CD4-positive, CD25-positive, alpha-beta regulatory T cell (primary cell): ENCODE data around the gene OR4K5. TPM values are rescaled to one million over a fixed set of nuclear protein-coding genes. Genes with fewer than 3 reads are reported as not detected.

Experiments used
- ATAC-seq, 2 donors: fragments of 150-1000 bp; cut with Tn5 transposase; one replicate each; pipeline ENCODE4 v1.10.0; 2021; ENCODE audit warnings: low read depth in 2 of 2, moderate number of reproducible peaks in 2 of 2, moderate library complexity in 1 of 2
- DNase-seq, 3 donors: peaks; one replicate each; pipeline versions ENCODE4 v3.0.0 to v3.0.0-alpha.2; 2012 to 2022; ENCODE audit warnings: mixed read lengths in 1 of 3
- H3K27ac ChIP-seq: one replicate; pipeline ENCODE4 v1.7.0; 2013; ENCODE audit warnings: mild to moderate bottlenecking, low read length; ENCODE audit not compliant: insufficient read depth, poor library complexity, severe bottlenecking
- H3K27me3 ChIP-seq: one replicate; pipeline ENCODE4 v1.7.0; 2013; ENCODE audit warnings: low read length; ENCODE audit not compliant: control insufficient read depth, insufficient read depth
- H3K36me3 ChIP-seq: one replicate; pipeline ENCODE4 v1.7.0; 2013; ENCODE audit warnings: mild to moderate bottlenecking, low read length, moderate library complexity; ENCODE audit not compliant: control insufficient read depth, insufficient read depth
- H3K4me1 ChIP-seq: 2 replicates; pipeline ENCODE4 v1.7.0; 2013; ENCODE audit warnings: mild to moderate bottlenecking, low read length; ENCODE audit not compliant: insufficient read depth, control insufficient read depth, poor library complexity, severe bottlenecking
- H3K4me3 ChIP-seq: one replicate; pipeline ENCODE4 v1.7.0; 2013; ENCODE audit warnings: low read depth, mild to moderate bottlenecking, low read length, moderate library complexity
- H3K9me3 ChIP-seq, 2 experiments: 1 replicate in 1 of 2; 2 replicates in 1 of 2; pipeline ENCODE4 v1.7.0; 2013; ENCODE audit warnings: low read length in 2 of 2, mild to moderate bottlenecking in 1 of 2, moderate library complexity in 1 of 2; ENCODE audit not compliant: control insufficient read depth in 2 of 2
- H3K27ac Mint-ChIP-seq, 3 donors: one replicate each; pipeline ENCODE4 v1.8.0; 2020 to 2022; ENCODE audit warnings: mild to moderate bottlenecking in 3 of 3, mixed read lengths in 3 of 3, moderate library complexity in 2 of 3
- H3K27me3 Mint-ChIP-seq: one replicate; pipeline ENCODE4 v1.8.0; 2022; ENCODE audit warnings: mild to moderate bottlenecking, mixed read lengths
- H3K36me3 Mint-ChIP-seq: one replicate; pipeline ENCODE4 v1.8.0; 2020; ENCODE audit warnings: mixed read lengths
- H3K4me1 Mint-ChIP-seq, 4 donors: one replicate each; pipeline ENCODE4 v1.8.0; 2020 to 2022; ENCODE audit warnings: mixed read lengths in 4 of 4, mild to moderate bottlenecking in 1 of 4
- H3K4me3 Mint-ChIP-seq, 4 donors: one replicate each; pipeline ENCODE4 v1.8.0; 2020 to 2022; ENCODE audit warnings: mild to moderate bottlenecking in 4 of 4, mixed read lengths in 4 of 4, moderate library complexity in 3 of 4
- H3K9me3 Mint-ChIP-seq, 7 donors: one replicate each; pipeline ENCODE4 v1.8.0; 2020 to 2022; ENCODE audit warnings: mixed read lengths in 7 of 7, mild to moderate bottlenecking in 3 of 7, moderate library complexity in 2 of 7
- polyA plus RNA-seq, 4 donors: library from polyadenylated mRNA; unstranded; fragments of 300-500 nt; fragmentation: Illumina TruSeq; gene quantifications; one replicate each; pipeline ENCODE4 v1.2.3, GENCODE V29; 2021
- total RNA-seq: library from RNA; stranded (reverse); gene quantifications from one replicate; pipeline ENCODE4 v1.2.3, GENCODE V29; 2022

The OR4K5 gene
- total and polyA plus RNA-seq, 5 donors from 2014 or later: not detected

DNA sequence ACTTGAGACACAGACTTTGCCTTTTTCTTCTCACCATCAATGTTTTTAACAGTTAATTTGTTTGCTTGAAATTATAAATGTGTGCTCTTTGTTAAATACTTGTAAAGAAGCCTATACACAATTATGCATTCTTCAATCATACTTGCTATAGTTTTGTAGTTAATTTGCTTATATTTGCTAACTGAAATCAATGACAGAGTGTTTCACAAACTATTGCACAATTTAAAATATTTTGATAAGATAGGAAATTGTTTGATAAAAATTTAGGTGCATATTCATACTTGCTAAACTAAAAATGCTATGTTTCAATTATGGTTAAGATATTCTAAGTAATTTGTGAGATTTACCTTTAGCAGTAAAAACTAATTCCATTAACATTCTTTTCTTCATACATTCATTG lies 13.7 kb upstream of the OR4K5 start:
- Histone ChIP-seq H3K9me3 (no peaks in the 10 kb centered on the region), H3K27ac (no peak overlapping the region), H3K4me3 (no peak overlapping the region), H3K36me3 (no peaks in the 10 kb centered on the region), H3K27me3 (no peaks in the 10 kb centered on the region), H3K4me1 (no peaks in the 10 kb centered on the region)
- no peaks in the 10 kb centered on the region for H3K36me3 Mint-ChIP-seq
- ATAC-seq (no peak), DNase-seq (no peak)
- H3K4me1 Mint-ChIP-seq: no peaks in the 10 kb centered on the region
- no peak overlapping the region for H3K4me3 Mint-ChIP-seq
- no peaks in the 10 kb centered on the region for H3K27me3 Mint-ChIP-seq
- H3K9me3 Mint-ChIP-seq: peaks cover 0 to 21% (median 7%) of the 10 kb centered on the region in 7 donors
- H3K27ac Mint-ChIP-seq: no peak overlapping the region

DNA sequence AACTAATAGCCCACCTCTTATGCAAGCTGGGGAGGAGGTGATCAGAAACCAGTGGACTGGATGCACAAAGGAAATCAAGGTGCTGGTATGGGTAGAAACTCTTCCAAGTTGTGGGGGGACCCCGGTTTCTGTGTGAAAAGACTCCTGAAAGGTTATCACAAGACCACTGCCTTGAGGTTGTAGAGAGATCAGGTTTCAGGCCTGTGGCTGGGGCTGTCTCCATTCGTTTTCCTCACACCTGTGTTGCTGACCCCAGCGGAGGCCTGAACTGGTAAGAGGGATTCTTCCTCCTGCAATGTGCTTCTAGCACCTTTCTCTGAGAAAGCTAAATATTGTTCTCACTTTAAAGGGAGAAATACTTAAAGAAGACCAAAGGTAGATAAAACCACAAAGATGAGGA lies 9.3 kb upstream of the OR4K5 start:
- no peak for ATAC-seq
- Histone ChIP-seq H3K27me3 (no peaks in the 10 kb centered on the region), H3K27ac (no peak overlapping the region), H3K4me1 (no peaks in the 10 kb centered on the region), H3K9me3 (no peaks in the 10 kb centered on the region), H3K36me3 (no peaks in the 10 kb centered on the region), H3K4me3 (no peak overlapping the region)
- Mint-ChIP-seq H3K9me3 (peaks cover 0 to 12% (median 4%) of the 10 kb centered on the region in 7 donors), H3K4me1 (no peaks in the 10 kb centered on the region), H3K36me3 (no peaks in the 10 kb centered on the region), H3K4me3 (no peak overlapping the region), H3K27ac (no peak overlapping the region), H3K27me3 (no peaks in the 10 kb centered on the region)
- no peak for DNase-seq

DNA sequence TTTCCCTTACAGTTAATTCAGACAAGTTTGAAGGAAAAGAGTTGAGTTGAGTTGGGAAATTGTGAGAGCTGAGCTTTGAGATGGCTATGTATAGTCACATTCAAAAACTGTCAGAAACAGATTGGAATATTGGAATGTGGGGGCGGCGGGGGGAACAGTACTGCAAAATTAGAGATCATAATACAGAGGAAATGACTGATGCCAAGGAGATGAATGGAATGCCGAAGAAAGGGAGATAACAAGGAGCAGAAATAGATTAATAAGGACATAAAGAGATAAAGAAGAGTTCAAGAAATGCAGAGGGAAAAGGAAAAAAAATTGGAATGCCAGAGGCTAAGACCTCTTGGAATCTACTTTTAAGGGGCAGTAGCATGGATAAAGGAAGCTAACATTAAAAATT lies 3.2 kb upstream of the OR4K5 start:
- H3K36me3 ChIP-seq: no peaks in the 10 kb centered on the region
- H3K4me3 ChIP-seq: no peak overlapping the region
- no peak for ATAC-seq
- no peaks in the 10 kb centered on the region for H3K9me3 ChIP-seq
- Mint-ChIP-seq H3K36me3 (no peaks in the 10 kb centered on the region), H3K9me3 (peaks cover 0 to 1% (median 0%) of the 10 kb centered on the region in 7 donors), H3K27ac (no peak overlapping the region), H3K4me1 (no peaks in the 10 kb centered on the region), H3K4me3 (no peak overlapping the region), H3K27me3 (no peaks in the 10 kb centered on the region)
- H3K4me1 ChIP-seq: no peaks in the 10 kb centered on the region
- DNase-seq: no peak
- no peak overlapping the region for H3K27ac ChIP-seq
- no peaks in the 10 kb centered on the region for H3K27me3 ChIP-seq

DNA sequence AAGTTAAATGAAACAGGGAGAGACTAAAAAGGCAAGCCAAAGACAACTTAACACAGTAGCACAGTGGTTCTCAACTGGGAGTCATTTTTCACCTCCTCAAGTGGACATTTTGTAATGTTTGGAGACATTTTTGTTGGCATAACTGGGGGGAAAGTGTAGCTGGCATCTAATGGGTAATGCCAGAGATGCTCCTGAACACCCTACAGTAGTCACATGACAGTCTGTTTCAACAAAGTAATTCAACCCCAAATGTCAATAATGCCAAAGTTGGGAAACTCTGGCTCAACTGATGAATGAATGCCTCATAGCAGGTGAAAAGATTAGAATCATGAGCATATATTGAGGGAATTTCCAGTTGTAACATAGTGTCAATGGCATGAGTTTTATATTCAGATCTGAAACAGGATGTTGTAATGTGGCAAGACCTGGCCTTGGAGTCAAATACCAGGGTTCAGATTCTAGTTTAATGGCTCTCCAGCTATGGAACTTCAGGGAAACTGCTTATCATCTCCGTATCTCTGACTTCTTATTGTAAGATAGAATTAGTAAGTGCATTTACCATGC lies 2.4 kb upstream of the OR4K5 start:
- H3K9me3 ChIP-seq: no peaks in the 10 kb centered on the region
- Mint-ChIP-seq H3K36me3 (no peaks in the 10 kb centered on the region), H3K27ac (no peak overlapping the region), H3K9me3 (peaks cover 0 to 1% (median 0%) of the 10 kb centered on the region in 7 donors), H3K4me1 (no peaks in the 10 kb centered on the region), H3K27me3 (no peaks in the 10 kb centered on the region), H3K4me3 (no peak overlapping the region)
- H3K27ac ChIP-seq: no peak overlapping the region
- DNase-seq: no peak
- no peaks in the 10 kb centered on the region for H3K27me3 ChIP-seq
- no peaks in the 10 kb centered on the region for H3K4me1 ChIP-seq
- no peak for ATAC-seq
- H3K4me3 ChIP-seq: no peak overlapping the region
- H3K36me3 ChIP-seq: no peaks in the 10 kb centered on the region

DNA sequence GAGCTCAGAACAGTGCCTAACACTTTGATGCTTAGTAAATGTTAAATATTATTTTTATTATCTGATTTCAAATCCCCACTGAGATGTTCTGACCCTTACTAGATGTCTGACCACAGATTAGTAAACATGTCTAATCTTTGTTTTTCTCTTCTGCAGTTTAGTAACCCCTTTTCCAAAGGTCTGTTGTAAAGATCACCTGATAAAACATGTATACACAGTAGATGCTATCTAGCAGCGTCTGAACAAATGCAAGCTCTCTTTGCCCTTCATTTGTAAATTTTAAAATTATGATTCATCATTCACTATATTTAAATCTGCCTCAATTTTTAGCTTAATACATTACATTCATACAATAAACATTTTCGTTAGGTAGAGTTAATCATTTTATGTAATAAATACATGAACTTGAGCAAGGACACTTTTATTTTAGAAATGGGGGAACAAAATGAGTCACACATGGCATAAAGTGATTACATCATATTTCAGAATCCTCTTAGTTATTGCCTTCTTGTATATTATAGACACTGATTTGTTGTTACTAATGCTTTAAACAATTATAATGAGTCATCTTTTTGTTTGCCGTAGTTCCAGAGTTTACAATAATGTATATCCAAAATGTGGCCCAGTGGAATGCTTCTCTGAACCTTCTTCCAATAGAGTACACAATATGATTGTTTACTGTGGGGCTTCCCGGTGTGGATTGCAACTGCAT lies 1.7 kb upstream of the OR4K5 start:
- no peaks in the 10 kb centered on the region for H3K36me3 Mint-ChIP-seq
- Histone ChIP-seq H3K9me3 (no peaks in the 10 kb centered on the region), H3K27ac (no peak overlapping the region), H3K4me3 (no peak overlapping the region), H3K36me3 (no peaks in the 10 kb centered on the region), H3K4me1 (no peaks in the 10 kb centered on the region), H3K27me3 (no peaks in the 10 kb centered on the region)
- ATAC-seq (no peak), DNase-seq (no peak)
- H3K4me3 Mint-ChIP-seq: no peak overlapping the region
- no peaks in the 10 kb centered on the region for H3K4me1 Mint-ChIP-seq
- H3K27me3 Mint-ChIP-seq: no peaks in the 10 kb centered on the region
- H3K27ac Mint-ChIP-seq: no peak overlapping the region
- H3K9me3 Mint-ChIP-seq: peaks cover 0 to 1% (median 0%) of the 10 kb centered on the region in 7 donors

DNA sequence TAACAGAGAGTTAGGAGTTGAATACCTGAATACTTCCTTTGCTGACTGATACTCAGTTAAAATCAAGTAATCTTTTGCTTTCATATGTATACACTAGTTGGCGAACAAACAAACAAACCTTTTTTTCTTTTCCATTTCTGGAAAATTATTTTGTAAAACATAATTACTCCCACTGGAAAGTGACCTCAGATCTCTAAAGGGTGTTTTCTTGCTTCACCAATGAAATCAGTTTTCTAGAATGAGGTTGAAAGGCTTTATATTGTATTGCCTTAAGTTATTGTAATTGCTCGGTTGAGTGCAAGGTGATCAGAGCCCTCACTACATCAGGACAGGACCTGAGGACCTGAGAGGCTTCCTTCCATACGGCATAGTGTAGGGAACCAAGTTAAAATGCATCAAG lies 10.2 kb downstream of the OR4K5 start, which contains the start of gene OR4K1:
TSS of gene OR4K1 (plus strand) at position 301 of the 400 bp plus-strand sequence. CDS start 4,750 bp downstream, outside the sequence.
- no peak within 1 kb of the TSS for H3K4me3 ChIP-seq
- Mint-ChIP-seq H3K4me1 (peaks cover 0 to 5% (median 0%) of the 10 kb centered on the region in 4 donors), H3K9me3 (peaks cover 0 to 9% (median 0%) of the 10 kb centered on the region in 7 donors), H3K36me3 (no peaks in the 10 kb centered on the region), H3K27ac (no peak within 1 kb of the TSS), H3K27me3 (no peaks in the 10 kb centered on the region), H3K4me3 (no peak within 1 kb of the TSS)
- no peaks in the 10 kb centered on the region for H3K4me1 ChIP-seq
- H3K36me3 ChIP-seq: no peaks in the 10 kb centered on the region
- no peaks in the 10 kb centered on the region for H3K27me3 ChIP-seq
- no peak within 1 kb of the TSS for H3K27ac ChIP-seq
- ATAC-seq (no peak), DNase-seq (no peak)
- H3K9me3 ChIP-seq: no peaks in the 10 kb centered on the region

DNA sequence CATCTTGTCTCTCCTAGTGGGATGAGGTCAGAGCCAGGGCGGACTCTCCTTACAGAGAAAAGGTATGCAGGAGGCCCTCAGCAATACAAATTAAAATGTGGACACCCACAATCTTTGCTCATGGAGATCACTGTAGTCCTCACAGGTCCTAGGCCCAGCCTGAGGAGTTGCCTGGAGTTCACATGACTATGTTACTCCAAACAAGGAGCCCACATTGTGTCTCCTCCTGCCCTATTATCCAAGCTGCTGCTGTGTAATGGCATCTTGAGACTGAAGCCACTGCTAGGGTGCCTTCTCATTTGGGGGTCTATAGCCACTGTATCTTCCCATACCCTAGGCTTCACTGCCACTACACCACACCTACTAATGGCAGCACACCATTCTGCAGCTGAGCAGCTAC lies 21.3 kb downstream of the OR4K5 start:
- no peak for ATAC-seq
- no peaks in the 10 kb centered on the region for H3K27me3 Mint-ChIP-seq

More for the DNA sequence above, 21.3 kb downstream of the OR4K5 start:
- Histone ChIP-seq H3K36me3 (no peaks in the 10 kb centered on the region), H3K4me1 (no peaks in the 10 kb centered on the region), H3K27ac (no peak overlapping the region), H3K9me3 (no peaks in the 10 kb centered on the region), H3K27me3 (no peaks in the 10 kb centered on the region), H3K4me3 (no peak overlapping the region)
- Mint-ChIP-seq H3K4me1 (no peaks in the 10 kb centered on the region), H3K4me3 (no peak overlapping the region), H3K36me3 (no peaks in the 10 kb centered on the region), H3K27ac (no peak overlapping the region), H3K9me3 (peaks cover 0 to 4% (median 0%) of the 10 kb centered on the region in 7 donors)
- DNase-seq: no peak
